Heart right ventricle (tissue), 16 donors: ENCODE measurements around the gene IL15RA. TPM values are rescaled to one million over a fixed set of nuclear protein-coding genes. Genes with fewer than 3 reads are reported as not detected.

Experiments
- ATAC-seq, 8 donors: fragments of 200-7000 bp; cut with Tn5 transposase; one replicate each; pipeline ENCODE4 v1.9.1; 2020; ENCODE audit warnings: mild to moderate bottlenecking in 8 of 8, moderate library complexity in 8 of 8, moderate number of reproducible peaks in 1 of 8
- DNase-seq, 2 donors: peaks; one replicate each; pipeline ENCODE4 v3.0.0-alpha.2; 2020
- H3K27ac ChIP-seq, 10 donors: fragments of 200-600 bp; sonication (generic) in 2 of 10; one replicate each; pipeline versions ENCODE4 v1.5.0 to v1.8.0; 2020 to 2022; ENCODE audit warnings: mild to moderate bottlenecking in 3 of 10
- H3K27me3 ChIP-seq, 7 donors: fragments of 200-600 bp; one replicate each; pipeline ENCODE4 v1.8.0; 2021 to 2022; ENCODE audit warnings: mild to moderate bottlenecking in 2 of 7
- H3K36me3 ChIP-seq, 9 donors: fragments of 200-600 bp; sonication (generic) in 1 of 9; one replicate each; pipeline versions ENCODE4 v1.5.0 to v1.8.0; 2020 to 2022; ENCODE audit warnings: mild to moderate bottlenecking in 2 of 9
- H3K4me1 ChIP-seq, 9 donors: fragments of 200-600 bp; sonication (generic) in 1 of 9; one replicate each; pipeline versions ENCODE4 v1.5.0 to v1.8.0; 2020 to 2022; ENCODE audit warnings: mild to moderate bottlenecking in 4 of 9
- H3K4me3 ChIP-seq, 10 donors: fragments of 200-600 bp; sonication (generic) in 2 of 10; one replicate each; pipeline versions ENCODE4 v1.5.0 to v1.8.0; 2020 to 2022; ENCODE audit warnings: mild to moderate bottlenecking in 7 of 10, moderate library complexity in 2 of 10
- H3K9me3 ChIP-seq, 11 donors: fragments of 200-600 bp in 10 of 11; sonication (generic) in 2 of 11; one replicate each; pipeline versions ENCODE4 v1.5.0 to v1.8.0; 2013 to 2022; ENCODE audit warnings: mild to moderate bottlenecking in 2 of 11, control low read depth in 1 of 11, moderate library complexity in 1 of 11
- WGBS, 2 donors: extraction: QIAGEN DNeasy Blood & Tissue Kit; methylation state at CpG; one replicate each; pipeline ENCODE4 v1.1.7; 2013; ENCODE audit warnings: inconsistent platforms in 1 of 2; 5-methylcytosine and 5-hydroxymethylcytosine counted together
- intact Hi-C, 10 donors: fragments of 100-400 bp; cut with DNase I; formaldehyde crosslinking; loops; one replicate each; pipeline versions ENCODE4 v1.11.1 to v1.14.2; 2022
- polyA plus RNA-seq, 2 donors: library from polyadenylated mRNA; stranded (reverse); fragments of 200-250 nt; gene quantifications; one replicate each; pipeline ENCODE4 v1.2.3, GENCODE V29; 2013
- total RNA-seq, 10 donors: library from RNA; stranded (reverse); fragmentation: NEBNext Ultra II Directional in 3 of 10; extraction: Animal tissue kit (Norgen Biotek cat#: 25700) in 3 of 10; gene quantifications; one replicate each; pipeline versions ENCODE4 v1.2.1 to v1.2.4, GENCODE V29; 2021 to 2023
- TF ChIP-seq, protein P1 (sequence below), 9 donors: fragments of 200-600 bp; sonication (generic) in 2 of 9; IDR thresholded peaks; one replicate each; pipeline versions ENCODE4 v1.5.0 to v1.8.0; 2021 to 2022; ENCODE audit warnings: antibody characterized with exemption in 9 of 9, mild to moderate bottlenecking in 5 of 9, moderate library complexity in 1 of 9
- donor health status: Arrhythmogenic right ventricular cardiomyopathy.
- donor health status: ischemic (EF 13 %, LVEDD 7.1; RV severe dilation, severe dysfunction).
- donor health status: healthy with polysubstance abuse.
- donor health status: DM: no; HTN: yes; CAD: no.
- donor health status: DM: no; HTN: no; CAD: no.
- donor health status: ischemic (EF 25% LVEDD 6.9; RV normal size, moderate dysfunction).
- donor health status: ischemic (EF 25% LVEDD 5.7; RV mildly dilated, moderate dysfunction).
- donor health status: healthy.
- donor health status: DM: yes; HTN: yes; CAD: no.
- donor health status: Ischemic cardiomyopathy.
- donor health status: ischemic (EF 35%, LVEDD 5.7; RV mildly dilated, moderate dysfunction).
- donor health status: nonischemic (EF 11% LVEDD 7.7; RV severe dilation, severe dysfunction).
- donor health status: DM: yes; HTN: yes; CAD: no.
- donor health status: PGD.
- donor health status: ischemic (EF 29% LVEDD 5.4; RV normal size, mild dysfunction).
- donor health status: nonischemic (EF 23%, LVEDD 6.1; RV moderate dilation, normal function).

The IL15RA gene
- total and polyA plus RNA-seq, 12 donors, result 3.5 to 21.0 (median 5.8) TPM

DNA sequence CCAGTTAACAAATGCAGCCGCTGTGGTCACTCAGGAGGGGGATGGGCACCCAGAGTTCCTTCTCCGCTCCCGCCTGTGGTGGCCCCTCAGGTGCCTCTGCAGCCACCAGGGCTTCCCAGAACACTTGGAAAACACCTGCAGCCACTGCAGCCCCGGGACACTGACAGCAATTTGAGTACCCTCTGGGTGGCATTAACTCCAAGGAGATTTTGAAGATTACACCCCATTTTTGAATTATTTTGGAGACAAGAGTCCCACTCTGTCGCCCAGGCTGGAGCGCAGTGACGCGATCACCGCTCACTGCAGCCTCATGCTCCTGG is 32.2 kb downstream of the IL15RA start:
- peak in 1 of 2 donors; percentile 32 for DNase-seq
- intact Hi-C loops, result loop anchor here in 5 of 10 donors (2.0 to 10.0 kb wide), 6 partner anchors 32 to 142 kb away; partner anchors contain the start of genes RBM17 (in 4 of the 5) and IL15RA (in 2 of the 5)
- peak overlapping the region in 7 of 10 donors; percentile 31 to 43 (median 35) for H3K4me3 ChIP-seq
- TF ChIP-seq, protein P1, sequence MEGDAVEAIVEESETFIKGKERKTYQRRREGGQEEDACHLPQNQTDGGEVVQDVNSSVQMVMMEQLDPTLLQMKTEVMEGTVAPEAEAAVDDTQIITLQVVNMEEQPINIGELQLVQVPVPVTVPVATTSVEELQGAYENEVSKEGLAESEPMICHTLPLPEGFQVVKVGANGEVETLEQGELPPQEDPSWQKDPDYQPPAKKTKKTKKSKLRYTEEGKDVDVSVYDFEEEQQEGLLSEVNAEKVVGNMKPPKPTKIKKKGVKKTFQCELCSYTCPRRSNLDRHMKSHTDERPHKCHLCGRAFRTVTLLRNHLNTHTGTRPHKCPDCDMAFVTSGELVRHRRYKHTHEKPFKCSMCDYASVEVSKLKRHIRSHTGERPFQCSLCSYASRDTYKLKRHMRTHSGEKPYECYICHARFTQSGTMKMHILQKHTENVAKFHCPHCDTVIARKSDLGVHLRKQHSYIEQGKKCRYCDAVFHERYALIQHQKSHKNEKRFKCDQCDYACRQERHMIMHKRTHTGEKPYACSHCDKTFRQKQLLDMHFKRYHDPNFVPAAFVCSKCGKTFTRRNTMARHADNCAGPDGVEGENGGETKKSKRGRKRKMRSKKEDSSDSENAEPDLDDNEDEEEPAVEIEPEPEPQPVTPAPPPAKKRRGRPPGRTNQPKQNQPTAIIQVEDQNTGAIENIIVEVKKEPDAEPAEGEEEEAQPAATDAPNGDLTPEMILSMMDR (IDR thresholded peaks at IDR 0.05), result no peak
- peak overlapping the region; percentile 72 to 97 (median 90) for H3K27ac ChIP-seq
- ATAC-seq, result no peak
- 83 to 91% methylated on average over 9 of the region's 9 CpGs for WGBS, 2 donors
- no peaks in the 10 kb centered on the region for H3K36me3 ChIP-seq
- no peaks in the 10 kb centered on the region for H3K27me3 ChIP-seq
- H3K9me3 ChIP-seq, result no peaks in the 10 kb centered on the region
- peaks cover 14 to 82% (median 61%) of the 10 kb centered on the region in 9 donors for H3K4me1 ChIP-seq

DNA sequence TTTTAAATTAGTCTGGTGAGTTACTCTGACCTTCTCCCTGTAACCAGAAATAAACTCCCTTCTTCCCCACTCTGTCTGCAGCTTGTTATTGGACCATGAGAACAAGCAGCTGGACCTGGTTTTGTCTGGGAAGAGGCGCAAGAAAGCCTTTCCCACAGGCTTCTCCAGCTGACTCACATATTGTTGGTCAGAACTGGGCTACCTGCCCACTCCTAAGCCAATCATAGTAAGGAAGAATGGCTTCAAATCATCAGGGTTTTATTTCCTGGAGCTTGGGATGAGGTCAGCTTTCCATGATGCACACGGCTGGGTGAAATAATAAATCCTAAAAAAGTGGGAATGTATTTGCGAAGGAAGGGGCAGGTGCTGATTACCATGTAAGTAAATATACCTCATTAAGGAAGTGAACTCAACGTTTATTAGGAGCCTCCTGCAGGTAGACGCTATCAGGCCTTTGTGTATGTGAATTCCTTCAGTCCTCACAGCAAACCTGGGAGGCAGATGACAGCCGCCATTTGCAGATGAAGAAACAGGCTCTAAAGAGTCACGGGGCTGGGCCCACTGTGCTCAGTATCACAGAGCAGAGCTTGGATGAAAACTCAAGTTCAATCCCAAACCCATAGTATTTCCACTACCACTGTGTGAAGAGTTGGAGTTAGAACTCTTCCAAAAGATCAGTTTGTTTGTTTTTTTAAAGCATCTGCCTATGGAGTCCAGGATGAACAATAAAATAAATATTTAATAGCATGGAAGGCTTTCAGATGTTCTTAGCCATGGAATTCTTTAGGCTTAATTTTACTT is 32.8 kb downstream of the IL15RA start:
- Histone ChIP-seq H3K27ac (peak overlapping the region; percentile 72 to 97 (median 90)), H3K27me3 (no peaks in the 10 kb centered on the region), H3K4me3 (peak overlapping the region in 7 of 10 donors; percentile 31 to 43 (median 35)), H3K9me3 (no peaks in the 10 kb centered on the region), H3K36me3 (no peaks in the 10 kb centered on the region), H3K4me1 (peaks cover 14 to 76% (median 61%) of the 10 kb centered on the region in 9 donors)
- TF ChIP-seq, protein P1 (IDR thresholded peaks at IDR 0.05), result no peak
- intact Hi-C loops, result loop anchor here in 5 of 10 donors (2.0 to 10.0 kb wide), 6 partner anchors 32 to 143 kb away; partner anchors contain the start of genes RBM17 (in 4 of the 5) and IL15RA (in 2 of the 5)
- DNase-seq (peak in 1 of 2 donors; percentile 93), ATAC-seq (peak; percentile 71 to 80 (median 76))
- WGBS, 2 donors, result 43 to 60% methylated on average over 7 of the region's 7 CpGs

DNA sequence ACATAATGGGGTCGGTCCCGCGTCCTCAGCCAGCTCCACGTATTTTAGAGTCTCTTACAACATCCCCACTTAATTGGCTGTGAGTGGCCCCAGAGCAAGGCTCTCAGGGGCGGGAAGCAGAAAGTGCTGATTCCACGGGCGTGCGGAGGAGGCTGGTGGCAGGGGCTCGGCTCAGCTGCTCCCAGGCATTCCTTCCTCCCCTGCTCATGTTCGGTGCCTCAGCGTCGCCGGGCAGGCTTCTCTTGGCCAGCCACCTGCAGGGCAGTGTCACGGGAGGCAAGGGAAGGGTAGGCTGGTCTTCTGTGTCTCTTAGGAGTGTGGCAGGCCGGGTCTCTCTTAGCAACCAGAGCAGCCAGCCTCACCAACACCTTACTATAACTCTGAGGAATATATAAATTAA is 33.8 kb downstream of the IL15RA start:
- 59% methylated on average over 13 to 15 of the region's 15 CpGs for WGBS, 2 donors
- ATAC-seq, result peak; percentile 26 to 65 (median 48)
- Histone ChIP-seq H3K27me3 (no peaks in the 10 kb centered on the region), H3K4me3 (peak overlapping the region in 4 of 10 donors; percentile 10 to 40 (median 22)), H3K36me3 (peaks cover 0 to 8% (median 0%) of the 10 kb centered on the region in 9 donors), H3K27ac (peak overlapping the region; percentile 11 to 97 (median 90)), H3K4me1 (peaks cover 14 to 69% (median 52%) of the 10 kb centered on the region in 9 donors), H3K9me3 (no peaks in the 10 kb centered on the region)
- TF ChIP-seq, protein P1 (IDR thresholded peaks at IDR 0.05), result no peak
- DNase-seq, result peak; percentile 61 to 66
- intact Hi-C loops, result loop anchor here in 2 of 10 donors (10.0 kb wide), 2 partner anchors 71 to 141 kb away; partner anchors contain the start of gene RBM17 (in 2 of the 2)

DNA sequence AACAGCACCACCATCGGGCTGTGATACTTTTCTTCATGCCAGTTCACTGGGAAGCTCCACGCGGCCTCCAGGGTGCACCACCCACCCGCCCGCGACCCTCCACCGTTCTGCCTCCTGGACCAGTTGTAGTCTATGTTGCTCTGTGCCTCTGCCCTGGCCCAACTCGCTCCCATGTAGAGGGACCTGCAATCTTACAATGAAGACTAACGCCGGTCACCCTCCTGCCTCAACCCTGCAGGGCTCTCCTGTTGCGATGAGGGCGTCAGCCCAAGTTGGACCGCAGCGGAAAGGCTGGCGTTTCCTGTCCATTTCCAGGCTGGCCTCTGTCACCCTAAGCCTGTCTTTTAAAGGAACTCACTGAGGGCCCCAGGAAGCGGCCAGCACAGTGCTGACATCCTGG is 34.9 kb downstream of the IL15RA start:
- intact Hi-C loops, result loop anchor here in 2 of 10 donors (10.0 kb wide), 2 partner anchors 72 to 142 kb away; partner anchors contain the start of gene RBM17 (in 2 of the 2)

More for the DNA sequence above, 34.9 kb downstream of the IL15RA start:
- TF ChIP-seq, protein P1 (IDR thresholded peaks at IDR 0.05), result no peak
- ATAC-seq (peak; percentile 26 to 54 (median 44)), DNase-seq (peak; percentile 65 to 67)
- Histone ChIP-seq H3K9me3 (no peaks in the 10 kb centered on the region), H3K27me3 (no peaks in the 10 kb centered on the region), H3K27ac (peak overlapping the region in 9 of 10 donors; percentile 64 to 97 (median 90)), H3K4me3 (no peak overlapping the region), H3K4me1 (peaks cover 14 to 68% (median 52%) of the 10 kb centered on the region in 9 donors), H3K36me3 (peaks cover 0 to 18% (median 7%) of the 10 kb centered on the region in 9 donors)
- WGBS, 2 donors, result 55 to 64% methylated on average over 16 of the region's 16 CpGs
